GM19193 (cell line): ENCODE measurements around the gene CCNQ.

Source experiments
- POLR2A ChIP-seq: IDR thresholded peaks from 4 replicates; pipeline ENCODE4 v1.6.1; 2011; ENCODE audit not compliant: insufficient read depth, insufficient read length; ENCODE audit errors: extremely low read depth

The CCNQ gene

GRCh38 chrX:153556767-153557166 lies 42.2 kb downstream of the CCNQ start:
- no peak for TF ChIP-seq POLR2A

GRCh38 chrX:153554519-153555167 lies 44.3 kb downstream of the CCNQ start:
- TF ChIP-seq POLR2A: no peak

GRCh38 chrX:153551135-153551534 lies 47.8 kb downstream of the CCNQ start:
- TF ChIP-seq POLR2A: no peak

- no peak for TF ChIP-seq POLR2A
Observed at GRCh38 chrX:153549807-153550206, 49.1 kb downstream of the CCNQ start.

- no peak for TF ChIP-seq POLR2A
Observed at GRCh38 chrX:153549231-153549630, 49.7 kb downstream of the CCNQ start.

- TF ChIP-seq POLR2A: no peak
Observed at GRCh38 chrX:153547195-153547594, 51.7 kb downstream of the CCNQ start.

GRCh38 chrX:153546386-153546785 lies 52.6 kb downstream of the CCNQ start:
- TF ChIP-seq POLR2A: no peak

GRCh38 chrX:153544727-153545126 lies 54.2 kb downstream of the CCNQ start:
- no peak for TF ChIP-seq POLR2A

GRCh38 chrX:153539979-153540358 lies 59.0 kb downstream of the CCNQ start:
- no peak for TF ChIP-seq POLR2A

GRCh38 chrX:153539171-153539978 lies 59.6 kb downstream of the CCNQ start:
- no peak for TF ChIP-seq POLR2A

- TF ChIP-seq POLR2A: no peak
Observed at GRCh38 chrX:153538424-153538823, 60.5 kb downstream of the CCNQ start.
